Osteoblast (primary cell): ENCODE results near the gene POTEF. TPM values are rescaled to one million over a fixed set of nuclear protein-coding genes. Genes with fewer than 3 reads are reported as not detected.
"Not testable (repeated sequence)": the region's sequence is repeated elsewhere in the genome, so short reads cannot be mapped to it uniquely, and the experiment has no call there.

Experiments used
- DNase-seq: peaks from one replicate; pipeline ENCODE4 v3.0.0; 2011; ENCODE audit warnings: low spot score, mixed read lengths; ENCODE audit not compliant: insufficient read length; ENCODE audit errors: missing footprints
- H2AFZ ChIP-seq: 2 replicates; pipeline ENCODE4 v1.6.0; 2011; ENCODE audit warnings: mild to moderate bottlenecking, low read length
- H3K27ac ChIP-seq: 2 replicates; pipeline ENCODE4 v1.5.1; 2011; ENCODE audit warnings: mild to moderate bottlenecking, low read depth, low read length, moderate library complexity
- H3K27me3 ChIP-seq: 2 replicates; pipeline ENCODE4 v1.6.0; 2012; ENCODE audit warnings: mild to moderate bottlenecking, control low read depth, inconsistent platforms, low read length, moderate library complexity; ENCODE audit not compliant: insufficient read depth
- H3K36me3 ChIP-seq: 2 replicates; pipeline ENCODE4 v1.5.1; 2011; ENCODE audit warnings: mild to moderate bottlenecking, low read length, control low read depth, moderate library complexity; ENCODE audit not compliant: insufficient read depth
- H3K4me1 ChIP-seq: 2 replicates; pipeline ENCODE4 v1.5.1; 2011; ENCODE audit warnings: mild to moderate bottlenecking, low read length, control low read depth, moderate library complexity; ENCODE audit not compliant: insufficient read depth
- H3K4me2 ChIP-seq: 2 replicates; pipeline ENCODE4 v1.6.0; 2011; ENCODE audit warnings: mild to moderate bottlenecking, low read length; ENCODE audit not compliant: insufficient read depth
- H3K4me3 ChIP-seq: fragments of 200-600 bp; sonication (generic); 3 replicates; pipeline ENCODE4 v1.5.1; 2012; ENCODE audit warnings: mild to moderate bottlenecking, low read length, inconsistent platforms; ENCODE audit not compliant: insufficient read depth
- H3K79me2 ChIP-seq: 2 replicates; pipeline ENCODE4 v1.6.0; 2012; ENCODE audit warnings: mild to moderate bottlenecking, low read length, control low read depth, inconsistent platforms; ENCODE audit not compliant: insufficient read depth
- H3K9me3 ChIP-seq: 2 replicates; pipeline ENCODE4 v1.5.1; 2011; ENCODE audit warnings: low read depth, low read length, control low read depth
- H4K20me1 ChIP-seq: 2 replicates; pipeline ENCODE4 v1.6.0; 2012; ENCODE audit warnings: mild to moderate bottlenecking, low read length, control low read depth; ENCODE audit not compliant: insufficient read depth
- small RNA-seq: library from RNA; depleted of rRNA; stranded (forward); fragments of <200 nt; gene quantifications from one replicate; pipeline ENCODE3, GENCODE V24; 2012
- total RNA-seq: library from RNA; depleted of rRNA; stranded (reverse); fragments of >200 nt; gene quantifications from 2 replicates; pipeline ENCODE4 v1.2.3, GENCODE V29; 2012

POTEF gene
- total RNA-seq, 1 donor, result not detected

GRCh38 chr2:130053217-130053911 lies 75.7 kb downstream of the POTEF start:
- H3K4me1 ChIP-seq, H3K4me3 ChIP-seq, DNase-seq, H3K9me3 ChIP-seq, H3K27me3 ChIP-seq, H2AFZ ChIP-seq, H3K79me2 ChIP-seq, H3K27ac ChIP-seq, H3K4me2 ChIP-seq, H3K36me3 ChIP-seq, H4K20me1 ChIP-seq: not testable (repeated sequence)

GRCh38 chr2:130052376-130052775 lies 76.6 kb downstream of the POTEF start:
- H3K4me2 ChIP-seq, H3K27ac ChIP-seq, DNase-seq, H3K79me2 ChIP-seq, H3K9me3 ChIP-seq, H3K4me3 ChIP-seq, H4K20me1 ChIP-seq, H3K36me3 ChIP-seq, H2AFZ ChIP-seq, H3K27me3 ChIP-seq, H3K4me1 ChIP-seq: not testable (repeated sequence)

GRCh38 chr2:130048422-130048821 lies 80.6 kb downstream of the POTEF start:
- not testable (repeated sequence) for H3K4me1 ChIP-seq, H3K27me3 ChIP-seq, H3K4me2 ChIP-seq, H3K4me3 ChIP-seq, H2AFZ ChIP-seq, DNase-seq, H3K9me3 ChIP-seq, H3K79me2 ChIP-seq, H3K27ac ChIP-seq, H4K20me1 ChIP-seq, H3K36me3 ChIP-seq

- H2AFZ ChIP-seq, H3K4me2 ChIP-seq, DNase-seq, H3K4me1 ChIP-seq, H3K9me3 ChIP-seq, H3K79me2 ChIP-seq, H3K4me3 ChIP-seq, H4K20me1 ChIP-seq, H3K27ac ChIP-seq, H3K27me3 ChIP-seq, H3K36me3 ChIP-seq: not testable (repeated sequence)
These were observed 90.8 kb downstream of the POTEF start for GRCh38 chr2:130038265-130038603.

- not testable (repeated sequence) for DNase-seq, H3K79me2 ChIP-seq, H4K20me1 ChIP-seq, H3K36me3 ChIP-seq, H2AFZ ChIP-seq, H3K27ac ChIP-seq, H3K4me2 ChIP-seq, H3K9me3 ChIP-seq, H3K4me3 ChIP-seq, H3K4me1 ChIP-seq, H3K27me3 ChIP-seq
These were observed 103.1 kb downstream of the POTEF start for GRCh38 chr2:130025931-130026330.

Small RNA genes within 50 kb of the gene (small RNA-seq; reads per million reads assigned to genes)
- not detected for gene AC018865.2
- gene RNU6-1049P, result not detected

Other genes starting within 250 kb of the POTEF start
- not detected in 2 replicates for gene RAB6C, start 149.6 kb downstream of the POTEF start, total RNA-seq
- gene CCDC74B, start 15.9 kb upstream of the POTEF start, total RNA-seq, result 5.4 and 10.9 TPM in 2 replicates
- 18.3 and 24.2 TPM in 2 replicates for gene SMPD4, start 52.4 kb upstream of the POTEF start, total RNA-seq
- gene MZT2B, start 53.0 kb upstream of the POTEF start, total RNA-seq, result 128 and 129 TPM in 2 replicates
- gene TUBA3E, start 69.2 kb upstream of the POTEF start, total RNA-seq, result not detected in 2 replicates
- 54.8 and 55.7 TPM in 2 replicates for gene IMP4, start 213.7 kb upstream of the POTEF start, total RNA-seq
- gene PTPN18, start 226.8 kb upstream of the POTEF start, total RNA-seq, result 28.6 and 29.0 TPM in 2 replicates